GOT3 (cell line): ENCODE results near the gene AOPEP.

Experiments used
- DNase-seq: peaks from one replicate; lab custom pipeline; 2025; ENCODE audit warnings: mixed read lengths; lab: John Stamatoyannopoulos, UW

AOPEP gene

GRCh38 chr9:94993821-94994165 lies 267.3 kb downstream of the AOPEP start:
- no peak for DNase-seq

- DNase-seq = no peak
These were observed 268.7 kb downstream of the AOPEP start for GRCh38 chr9:94995048-94995693.

- DNase-seq = no peak
These were observed 270.1 kb downstream of the AOPEP start for GRCh38 chr9:94996641-94997040.

GRCh38 chr9:94997727-94998126 lies 271.2 kb downstream of the AOPEP start:
- no peak for DNase-seq

GRCh38 chr9:94999832-95000231 lies 273.3 kb downstream of the AOPEP start:
- DNase-seq = no peak

GRCh38 chr9:95000821-95001220 lies 274.3 kb downstream of the AOPEP start:
- DNase-seq = no peak

- DNase-seq = no peak
These were observed 275.2 kb downstream of the AOPEP start for GRCh38 chr9:95001720-95002119.

GRCh38 chr9:95003689-95004410 lies 277.4 kb downstream of the AOPEP start:
- DNase-seq = no peak

GRCh38 chr9:95004411-95005277 lies 278.1 kb downstream of the AOPEP start:
- DNase-seq = no peak

GRCh38 chr9:95005278-95006143 lies 279.0 kb downstream of the AOPEP start:
- no peak for DNase-seq

- DNase-seq = no peak
These were observed 280.8 kb downstream of the AOPEP start for GRCh38 chr9:95007226-95007869.

- no peak for DNase-seq
These were observed 281.8 kb downstream of the AOPEP start for GRCh38 chr9:95008151-95008771.

- DNase-seq = no peak
These were observed 283.0 kb downstream of the AOPEP start for GRCh38 chr9:95009459-95009858.

GRCh38 chr9:95010431-95010838 lies 283.9 kb downstream of the AOPEP start:
- DNase-seq = no peak

- DNase-seq = no peak
These were observed 285.7 kb downstream of the AOPEP start for GRCh38 chr9:95012035-95012708.

GRCh38 chr9:95012902-95013301 lies 286.4 kb downstream of the AOPEP start:
- DNase-seq = no peak

GRCh38 chr9:95014917-95015316 lies 288.4 kb downstream of the AOPEP start:
- no peak for DNase-seq

GRCh38 chr9:95015569-95015968 lies 289.1 kb downstream of the AOPEP start:
- no peak for DNase-seq

GRCh38 chr9:95017062-95017461 lies 290.6 kb downstream of the AOPEP start:
- no peak for DNase-seq

- DNase-seq = no peak
These were observed 291.2 kb downstream of the AOPEP start for GRCh38 chr9:95017661-95018060.
